A549 (cell line): Measurements from ENCODE around the gene CPSF4. TPM values are rescaled to one million over a fixed set of nuclear protein-coding genes. Genes with fewer than 3 reads are reported as not detected.
A peak's percentile ranks its signal among the peaks of the same experiment; 100 is the strongest.

Experiments used
- ATAC-seq, 2 experiments: fragments of 200-7000 bp in 1 of 2; fragments of >200 bp in 1 of 2; cut with Nextera tagmentation in 1 of 2; cut with Tn5 transposase in 1 of 2; 3 replicates each; pipeline versions ENCODE4 v1.8.0 to v1.9.1; 2018 to 2020; ENCODE audit warnings: mild to moderate bottlenecking in 1 of 2, moderate library complexity in 1 of 2
- CTCF ChIA-PET: fragments of 300-600 bp; sonication (Branson Sonifier 250); formaldehyde crosslinking; extraction: SDS; loops from one replicate; lab custom pipeline; 2021; ENCODE audit warnings: antibody characterized with exemption, inconsistent platforms; lab: Yijun Ruan, JAX
- POLR2A ChIA-PET: fragments of 350-600 bp; formaldehyde crosslinking; extraction: SDS; loops from one replicate; lab custom pipeline; 2021; ENCODE audit warnings: antibody characterized with exemption, inconsistent platforms; lab: Yijun Ruan, JAX
- DNase-seq, 2 experiments: peaks; one replicate each; pipeline versions ENCODE4 v3.0.0 to v3.0.0-alpha.2; 2011 to 2016; ENCODE audit warnings: low read depth in 1 of 2, low spot score in 1 of 2
- FAIRE-seq: peaks from 2 replicates; lab custom pipeline; 2011; peaks lifted over from hg19 to GRCh38; lab: Jason Lieb, UNC
- H3K27ac ChIP-seq, 2 experiments: fragments of >200 bp; sonication (Bioruptor Twin); formaldehyde crosslinking; 3 replicates each; pipeline ENCODE4 v1.5.1; 2016 to 2017
- H3K4me1 ChIP-seq: fragments of >200 bp; sonication (Bioruptor Twin); formaldehyde crosslinking; 3 replicates; pipeline ENCODE4 v1.6.1; 2016
- H3K4me2 ChIP-seq: fragments of >200 bp; sonication (Bioruptor Twin); formaldehyde crosslinking; 3 replicates; pipeline ENCODE4 v1.6.1; 2016
- H3K4me3 ChIP-seq: fragments of >200 bp; sonication (Bioruptor Twin); formaldehyde crosslinking; 3 replicates; pipeline ENCODE4 v1.5.1; 2016
- H3K9me3 ChIP-seq: fragments of >200 bp; sonication (Bioruptor Twin); formaldehyde crosslinking; 3 replicates; pipeline ENCODE4 v1.6.1; 2016
- E2F6 ChIP-seq: IDR thresholded peaks from 2 replicates; pipeline ENCODE4 v1.6.1; 2012; ENCODE audit warnings: low read depth, borderline replicate concordance
- EP300 ChIP-seq, 2 experiments: fragments of >200 bp; sonication (Bioruptor Twin); formaldehyde crosslinking; IDR thresholded peaks; 2 replicates in 1 of 2; 3 replicates in 1 of 2; pipeline ENCODE4 v1.6.1; 2016 to 2017
- GATA3 ChIP-seq: IDR thresholded peaks from 2 replicates; pipeline ENCODE4 v1.6.1; 2012; ENCODE audit warnings: borderline replicate concordance
- HEYL ChIP-seq: fragments of 250-450 bp; sonication (Bioruptor Pico); IDR thresholded peaks from 2 replicates; pipeline ENCODE4 v1.8.0; 2021; ENCODE audit warnings: mild to moderate bottlenecking, moderate library complexity
- HMGXB4 ChIP-seq: fragments of 250-450 bp; sonication (Bioruptor Pico); IDR thresholded peaks from 2 replicates; pipeline ENCODE4 v1.5.0; 2021; ENCODE audit warnings: mild to moderate bottlenecking, moderate library complexity, borderline replicate concordance
- HOXA7 ChIP-seq: fragments of 250-450 bp; sonication (Bioruptor Pico); IDR thresholded peaks from 2 replicates; pipeline ENCODE4 v1.5.0; 2020; ENCODE audit warnings: mild to moderate bottlenecking, moderate library complexity
- HOXB13 ChIP-seq: fragments of 250-450 bp; sonication (Bioruptor Pico); IDR thresholded peaks from 2 replicates; pipeline ENCODE4 v1.5.0; 2020; ENCODE audit warnings: low read depth, mild to moderate bottlenecking, moderate library complexity
- MAFK ChIP-seq: fragments of 450-650 bp; IDR thresholded peaks from 2 replicates; pipeline ENCODE4 v1.6.1; 2014; ENCODE audit not compliant: partially characterized antibody
- NFE2L2 ChIP-seq: fragments of 150-350 bp; conservative IDR thresholded peaks from 2 replicates; pipeline ENCODE4 v1.6.1; 2014; ENCODE audit warnings: low read length
- POLR2A ChIP-seq: IDR thresholded peaks from 2 replicates; pipeline ENCODE4 v1.6.1; 2012; ENCODE audit warnings: mild to moderate bottlenecking, low read length
- POLR2AphosphoS2 ChIP-seq: conservative IDR thresholded peaks from 2 replicates; pipeline ENCODE4 v1.6.1; 2012; ENCODE audit warnings: low read length, improper control_type of control experiment, inconsistent platforms
- WGBS: methylation state at CpG from one replicate; pipeline ENCODE4 v1.1.6; 2017; ENCODE audit errors: missing lambda C conversion rate; 5-methylcytosine and 5-hydroxymethylcytosine counted together
- polyA plus RNA-seq, 4 experiments: library from polyadenylated mRNA; depleted of rRNA in 3 of 4; stranded (reverse); fragments of >200 nt; fragmentation: RNase III in 1 of 4; extraction: RNeasy Plus Mini Kit Qiagen cat#74134 plus additional on column Dnase treatment in 1 of 4; gene quantifications; 2 replicates in 3 of 4; 3 replicates in 1 of 4; pipeline ENCODE4 v1.2.3, GENCODE V29; 2011 to 2017
- TF ChIP-seq, protein P1 (sequence below): IDR thresholded peaks from 2 replicates; pipeline ENCODE4 v1.6.1; 2012

Gene CPSF4
- polyA plus RNA-seq, 2 of the 4 experiments (the other 2 are of a cell fraction): 28.7 to 35.6 TPM

DNA sequence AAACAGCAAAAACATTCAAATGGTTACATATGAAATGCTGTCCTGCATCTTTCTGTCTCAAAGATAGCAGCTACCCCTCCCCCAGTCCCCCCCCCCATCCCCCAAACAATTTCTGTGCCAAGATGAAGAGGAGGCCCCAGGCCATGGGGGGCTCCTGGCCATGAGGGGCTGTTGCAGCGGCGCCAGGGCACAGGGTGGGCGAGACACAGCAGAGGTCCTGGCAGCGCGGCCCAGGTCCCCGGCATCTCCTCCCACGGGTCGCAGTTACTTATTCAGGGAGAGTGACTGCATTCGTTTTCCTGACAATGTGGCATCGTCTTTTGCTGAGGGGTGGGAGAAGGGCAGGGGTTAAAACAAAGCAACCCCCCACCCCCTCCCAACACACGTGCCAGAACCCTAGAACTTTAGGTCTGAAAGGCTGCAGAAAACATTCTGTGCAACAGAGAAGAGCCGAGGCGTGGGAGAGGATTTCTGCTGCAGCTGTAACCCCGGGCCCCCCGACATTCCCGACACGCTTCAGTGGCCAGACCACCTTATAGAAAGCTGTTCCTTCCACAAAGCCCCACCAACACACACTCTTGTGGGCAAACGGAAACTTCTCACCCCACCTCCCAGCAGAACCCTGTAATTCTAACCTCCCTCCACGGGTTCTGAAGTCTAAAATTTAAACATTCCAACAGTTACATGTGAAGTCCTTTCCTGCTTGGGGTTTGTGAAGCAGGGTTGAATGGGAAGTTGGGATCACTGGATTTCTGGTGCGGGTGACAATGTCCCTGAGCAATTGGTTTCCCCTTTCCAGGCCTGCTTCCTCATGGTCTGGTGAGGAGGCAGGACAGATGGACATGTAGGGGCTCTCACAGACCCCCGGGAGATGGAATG, 42.1 kb upstream of the CPSF4 start (continued):
- TF ChIP-seq EP300 (IDR thresholded peaks at IDR 0.05): no peak
- TF ChIP-seq GATA3: no peak
- no peak for TF ChIP-seq HOXB13 (CRISPR knock-in tag)
- no peak for TF ChIP-seq NFE2L2

GRCh38 chr7:99397297-99397983, 41.3 kb upstream of the CPSF4 start:
- ATAC-seq (peak; percentile 7; a peak in 4 of 6 replicates), DNase-seq (no peak)
- Histone ChIP-seq H3K9me3 (no peaks in the 10 kb centered on the region), H3K4me3 (no peak overlapping the region), H3K4me2 (no peak overlapping the region)
- WGBS: 89% methylated on average over 18 of the region's 18 CpGs
- CTCF ChIA-PET: interaction anchor here (1.7 to 4.8 kb wide), 2 partner anchors 11 to 17 kb away, joined by 6 to 29 read pairs; partner anchors contain the start of genes BUD31 and PDAP1
- TF ChIP-seq HMGXB4 (CRISPR knock-in tag) (no peak), HOXA7 (CRISPR knock-in tag) (no peak), MAFK (no peak)
- TF ChIP-seq, protein P1, sequence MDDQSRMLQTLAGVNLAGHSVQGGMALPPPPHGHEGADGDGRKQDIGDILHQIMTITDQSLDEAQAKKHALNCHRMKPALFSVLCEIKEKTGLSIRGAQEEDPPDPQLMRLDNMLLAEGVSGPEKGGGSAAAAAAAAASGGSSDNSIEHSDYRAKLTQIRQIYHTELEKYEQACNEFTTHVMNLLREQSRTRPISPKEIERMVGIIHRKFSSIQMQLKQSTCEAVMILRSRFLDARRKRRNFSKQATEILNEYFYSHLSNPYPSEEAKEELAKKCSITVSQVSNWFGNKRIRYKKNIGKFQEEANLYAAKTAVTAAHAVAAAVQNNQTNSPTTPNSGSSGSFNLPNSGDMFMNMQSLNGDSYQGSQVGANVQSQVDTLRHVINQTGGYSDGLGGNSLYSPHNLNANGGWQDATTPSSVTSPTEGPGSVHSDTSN: 0 out of 2 replicates have a peak, but pooled peaks have one; percentile 4
- TF ChIP-seq, all 56 proteins: peak for 1
- no peak for FAIRE-seq
- no peaks in the 10 kb centered on the region for H3K4me1 ChIP-seq
- no peak overlapping the region for H3K27ac ChIP-seq
- POLR2A ChIA-PET: no interaction called here

- H3K4me1 ChIP-seq: no peaks in the 10 kb centered on the region
- TF ChIP-seq, protein P1: peak; percentile 10; the same call in 1 of the 2 replicates
- TF ChIP-seq HEYL (CRISPR knock-in tag) (no peak), POLR2AphosphoS2 (peak; percentile 31; the same call in 1 of the 2 replicates)
- no peak for FAIRE-seq
- ATAC-seq: peak; percentile 16 to 21; a peak in 4 of 6 replicates
- no peaks in the 10 kb centered on the region for H3K9me3 ChIP-seq
- DNase-seq: no peak
- 74% methylated on average over 5 of the region's 5 CpGs for WGBS
- H3K4me2 ChIP-seq: no peak overlapping the region
- no peak overlapping the region for H3K4me3 ChIP-seq
- ChIA-PET POLR2A (interaction anchor here (2.9 kb wide), 1 partner anchor 10 kb away, joined by 23 read pairs; the partner anchor contains the start of genes BUD31 and PDAP1), CTCF (interaction anchor here (0.6 to 4.8 kb wide), 8 partner anchors 8 to 22 kb away, joined by 3 to 29 read pairs (median 4); partner anchors contain the start of genes BUD31 and PDAP1)
- H3K27ac ChIP-seq: no peak overlapping the region
Observed at GRCh38 chr7:99398891-99399445, 39.8 kb upstream of the CPSF4 start.

- CTCF ChIA-PET: interaction anchor here (0.6 to 4.8 kb wide), 5 partner anchors 10 to 21 kb away, joined by 3 to 29 read pairs (median 5); no protein-coding TSS in a partner anchor
- ATAC-seq (peak; percentile 3 to 13; a peak in 3 of 6 replicates), DNase-seq (no peak), FAIRE-seq (no peak)
- peaks cover 4% of the 10 kb centered on the region; the same call in 1 of the 3 replicates for H3K4me1 ChIP-seq
- no peak overlapping the region for H3K4me3 ChIP-seq
- no peaks in the 10 kb centered on the region for H3K9me3 ChIP-seq
- POLR2A ChIA-PET: interaction anchor here (2.9 kb wide), 1 partner anchor 9 kb away, joined by 23 read pairs; the partner anchor contains the start of genes BUD31 and PDAP1
- no peak overlapping the region for H3K27ac ChIP-seq
- 88% methylated on average over 6 of the region's 6 CpGs for WGBS
- no peak overlapping the region for H3K4me2 ChIP-seq
- TF ChIP-seq POLR2A: no peak
- 0 out of 2 replicates have a peak, but pooled peaks have one; percentile 4 for TF ChIP-seq POLR2AphosphoS2
- TF ChIP-seq E2F6: no peak
- TF ChIP-seq, all 56 proteins: peak for 1
Observed at GRCh38 chr7:99399597-99399996, 39.1 kb upstream of the CPSF4 start.
